K562 (cell line): Measurements from ENCODE around the gene COL24A1. TPM values are rescaled to one million over a fixed set of nuclear protein-coding genes. Genes with fewer than 3 reads are reported as not detected.

ENCODE experiments used
- BHLHE40 ChIP-seq: IDR thresholded peaks from 2 replicates; pipeline ENCODE4 v1.6.1; 2011; ENCODE audit warnings: low read length, improper control_type of control experiment
- CBX3 ChIP-seq, 2 experiments: IDR thresholded peaks; 1 replicate in 1 of 2; 2 replicates in 1 of 2; pipeline ENCODE4 v1.6.1; 2012; ENCODE audit warnings: inconsistent platforms in 2 of 2, low read length in 2 of 2, borderline replicate concordance in 1 of 2, control low read depth in 1 of 2
- CBX5 ChIP-seq: IDR thresholded peaks from 2 replicates; pipeline ENCODE4 v1.6.1; 2014; ENCODE audit warnings: low read depth, borderline replicate concordance
- FOXK2 ChIP-seq, 2 experiments: fragments of 450-650 bp; IDR thresholded peaks in 1 of 2; conservative IDR thresholded peaks in 1 of 2; 2 replicates each; pipeline ENCODE4 v1.6.1; 2016; ENCODE audit warnings: low read depth in 2 of 2, mild to moderate bottlenecking in 1 of 2
- HCFC1 ChIP-seq: IDR thresholded peaks from 2 replicates; pipeline ENCODE4 v1.6.1; 2012; ENCODE audit warnings: low read depth, low read length, improper control_type of control experiment
- ILK ChIP-seq: fragments of 450-650 bp; IDR thresholded peaks from 2 replicates; pipeline ENCODE4 v1.6.1; 2016; ENCODE audit warnings: missing genetic modification characterization, low read depth, mild to moderate bottlenecking, missing compliant biosample characterization, moderate library complexity, borderline replicate concordance
- LCOR ChIP-seq: sonication (generic); formaldehyde crosslinking; IDR thresholded peaks from 2 replicates; pipeline ENCODE4 v1.8.0; 2022; ENCODE audit warnings: mild to moderate bottlenecking, missing genetic modification reagents
- MAFF ChIP-seq: IDR thresholded peaks from 2 replicates; pipeline ENCODE4 v1.6.1; 2012; ENCODE audit warnings: low read length, improper control_type of control experiment
- MTA3 ChIP-seq: fragments of 450-650 bp; formaldehyde crosslinking; IDR thresholded peaks from 2 replicates; pipeline ENCODE4 v1.6.1; 2017; ENCODE audit warnings: mild to moderate bottlenecking, borderline replicate concordance
- NBN ChIP-seq: fragments of 450-650 bp; IDR thresholded peaks from 2 replicates; pipeline ENCODE4 v1.6.1; 2016; ENCODE audit warnings: low read depth, mild to moderate bottlenecking
- NFIC ChIP-seq: fragments of 450-650 bp; IDR thresholded peaks from 2 replicates; pipeline ENCODE4 v1.6.1; 2017; ENCODE audit warnings: mild to moderate bottlenecking, inconsistent platforms
- SMC3 ChIP-seq: conservative IDR thresholded peaks from 2 replicates; pipeline ENCODE4 v1.6.1; 2011; ENCODE audit warnings: low read depth, low read length, improper control_type of control experiment; ENCODE audit not compliant: insufficient read depth
- SUPT5H ChIP-seq: fragments of 450-650 bp; IDR thresholded peaks from 2 replicates; pipeline ENCODE4 v1.6.1; 2016
- TBP ChIP-seq: optimal IDR thresholded peaks from 2 replicates; pipeline ENCODE3; 2011; ENCODE audit warnings: low read depth, low read length, improper control_type of control experiment
- ZNF436 ChIP-seq: fragments of 250-450, 450-650 bp; sonication (Bioruptor Pico); formaldehyde crosslinking; IDR thresholded peaks from 2 replicates; pipeline ENCODE4 v1.7.0; 2020; ENCODE audit warnings: mild to moderate bottlenecking
- ZNF584 ChIP-seq: fragments of 200-800 bp; sonication (Bioruptor generic); IDR thresholded peaks from 2 replicates; pipeline ENCODE4 v1.6.1; 2016; ENCODE audit warnings: low read depth, mild to moderate bottlenecking, missing genetic modification characterization, missing compliant biosample characterization
- polyA plus RNA-seq, 8 experiments: library from polyadenylated mRNA; depleted of rRNA in 4 of 8; stranded (reverse) in 5 of 8; unstranded in 3 of 8; fragments of >200 nt; fragmentation: Nextera tagmentation in 2 of 8; fragmentation: Illumina TruSeq in 1 of 8; extraction: Ambion mirVana in 2 of 8; extraction: Trizol in 1 of 8; gene quantifications; 2 replicates each; pipeline versions ENCODE4 v1.2.1 to v1.2.3, GENCODE V29; 2011 to 2014; ENCODE audit warnings: inconsistent platforms in 1 of 8, missing spikeins in 1 of 8
- total RNA-seq, 7 experiments: library from RNA; depleted of rRNA in 6 of 7; stranded (reverse); fragments of >200 nt in 6 of 7; fragmentation: Illumina TruSeq in 2 of 7; extraction: Trizol in 2 of 7; gene quantifications; 2 replicates each; pipeline versions ENCODE4 v1.2.1 to v1.2.3, GENCODE V29; 2011 to 2021; ENCODE audit warnings: low replicate concordance in 1 of 7
- TF ChIP-seq, protein P1 (sequence below), 3 experiments: IDR thresholded peaks in 2 of 3; conservative IDR thresholded peaks in 1 of 3; 2 replicates each; pipeline ENCODE4 v1.5.1; 2011 to 2012; ENCODE audit warnings: low read length in 3 of 3, mild to moderate bottlenecking in 3 of 3, control low read depth in 2 of 3, improper control_type of control experiment in 1 of 3, inconsistent platforms in 1 of 3, low read depth in 1 of 3, mixed read lengths in 1 of 3, moderate library complexity in 1 of 3; ENCODE audit not compliant: insufficient read depth in 2 of 3
- TF ChIP-seq, protein P2 (sequence below): fragments of 450-650 bp; IDR thresholded peaks from 2 replicates; pipeline ENCODE4 v1.7.1; 2018; ENCODE audit warnings: mild to moderate bottlenecking, low read depth; ENCODE audit not compliant: partially characterized antibody
- TF ChIP-seq, protein P3 (sequence below): fragments of 450-650 bp; IDR thresholded peaks from 2 replicates; pipeline ENCODE4 v1.6.1; 2016; ENCODE audit warnings: mild to moderate bottlenecking

The COL24A1 gene
- total and polyA plus RNA-seq, 9 of the 15 experiments (the other 6 are each of a cell fraction or from before 2014, with no cell fraction given), result 0.01 to 0.06 (median 0.03) TPM; not detected in 2

DNA sequence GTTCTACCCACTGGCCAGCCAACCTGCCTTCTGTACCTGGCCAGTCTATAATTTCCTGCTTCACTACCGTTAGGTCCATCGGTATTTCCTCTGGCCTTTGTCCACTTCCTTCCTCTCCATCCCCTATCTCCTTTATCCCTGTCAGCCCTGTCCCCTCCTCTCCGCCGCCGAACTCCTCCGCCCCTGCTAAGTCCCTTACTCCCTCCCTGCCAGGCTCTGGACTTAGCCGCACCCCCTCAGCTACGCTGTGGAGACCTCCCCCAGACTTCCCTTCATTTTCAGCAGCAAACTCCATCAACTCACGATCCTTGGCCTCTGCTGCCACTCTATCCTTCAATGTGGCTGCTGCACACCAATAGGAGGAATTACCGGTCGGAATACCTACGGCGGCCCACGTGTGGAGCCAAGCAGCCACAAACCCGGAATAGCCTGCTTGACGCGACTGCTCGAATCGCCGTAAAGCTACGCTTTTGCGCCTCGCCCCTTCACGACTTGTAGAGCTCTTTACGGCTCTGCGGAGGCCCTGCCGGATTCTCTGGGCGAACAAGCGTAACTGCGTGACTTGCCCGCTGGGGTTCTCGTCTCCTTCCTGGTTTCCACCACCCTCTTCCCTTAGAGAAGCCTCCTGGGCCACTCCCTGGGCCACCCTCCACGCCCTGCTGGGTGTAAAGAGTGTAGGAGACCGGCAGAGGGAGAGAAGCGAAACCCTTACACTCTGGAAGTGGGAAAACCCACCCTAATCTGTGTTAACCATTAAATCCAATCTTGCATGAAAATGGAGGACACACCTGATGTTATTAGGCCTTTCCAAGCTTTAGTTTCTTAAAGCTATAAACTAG, 448.4 kb downstream of the COL24A1 start, which contains the start of gene ZNHIT6 (continued):
- TF ChIP-seq BHLHE40, result 0 out of 2 replicates have a peak, but pooled peaks have one; percentile 13
- 0 out of 2 replicates have a peak, but pooled peaks have one; percentile 23 for TF ChIP-seq SMC3
- TF ChIP-seq NFIC, result peak; percentile 27
- TF ChIP-seq ZNF584 (CRISPR knock-in tag), result no peak
- peak; percentile 91 for TF ChIP-seq SUPT5H
- peak; percentile 58 for TF ChIP-seq HCFC1
- TF ChIP-seq NBN, result peak; percentile 43; the same call in 1 of the 2 replicates
- TF ChIP-seq FOXK2 (conservative IDR thresholded peaks at IDR 0.05 in 1 of 2, IDR thresholded peaks at IDR 0.05 in 1 of 2; ENCODE audit: low read depth in 2 of 2), result peak in 1 of 2 experiments; percentile 63; a peak in 2 of 4 replicates
- TF ChIP-seq MAFF, result no peak
- peak in 1 of 2 experiments; percentile 37; a peak in 1 of 3 replicates for TF ChIP-seq CBX3 (IDR thresholded peaks at IDR 0.05; ENCODE audit: borderline replicate concordance in 1 of 2, low read length in 2 of 2)
- TF ChIP-seq, protein P1, sequence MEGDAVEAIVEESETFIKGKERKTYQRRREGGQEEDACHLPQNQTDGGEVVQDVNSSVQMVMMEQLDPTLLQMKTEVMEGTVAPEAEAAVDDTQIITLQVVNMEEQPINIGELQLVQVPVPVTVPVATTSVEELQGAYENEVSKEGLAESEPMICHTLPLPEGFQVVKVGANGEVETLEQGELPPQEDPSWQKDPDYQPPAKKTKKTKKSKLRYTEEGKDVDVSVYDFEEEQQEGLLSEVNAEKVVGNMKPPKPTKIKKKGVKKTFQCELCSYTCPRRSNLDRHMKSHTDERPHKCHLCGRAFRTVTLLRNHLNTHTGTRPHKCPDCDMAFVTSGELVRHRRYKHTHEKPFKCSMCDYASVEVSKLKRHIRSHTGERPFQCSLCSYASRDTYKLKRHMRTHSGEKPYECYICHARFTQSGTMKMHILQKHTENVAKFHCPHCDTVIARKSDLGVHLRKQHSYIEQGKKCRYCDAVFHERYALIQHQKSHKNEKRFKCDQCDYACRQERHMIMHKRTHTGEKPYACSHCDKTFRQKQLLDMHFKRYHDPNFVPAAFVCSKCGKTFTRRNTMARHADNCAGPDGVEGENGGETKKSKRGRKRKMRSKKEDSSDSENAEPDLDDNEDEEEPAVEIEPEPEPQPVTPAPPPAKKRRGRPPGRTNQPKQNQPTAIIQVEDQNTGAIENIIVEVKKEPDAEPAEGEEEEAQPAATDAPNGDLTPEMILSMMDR (IDR thresholded peaks at IDR 0.05 in 2 of 3, conservative IDR thresholded peaks at IDR 0.05 in 1 of 3; ENCODE audit: insufficient read depth in 2 of 3, low read depth in 1 of 3, low read length in 3 of 3), result peak; percentile 46 to 70 (median 63)
- no peak for TF ChIP-seq ILK (tag)
- TF ChIP-seq, protein P2, sequence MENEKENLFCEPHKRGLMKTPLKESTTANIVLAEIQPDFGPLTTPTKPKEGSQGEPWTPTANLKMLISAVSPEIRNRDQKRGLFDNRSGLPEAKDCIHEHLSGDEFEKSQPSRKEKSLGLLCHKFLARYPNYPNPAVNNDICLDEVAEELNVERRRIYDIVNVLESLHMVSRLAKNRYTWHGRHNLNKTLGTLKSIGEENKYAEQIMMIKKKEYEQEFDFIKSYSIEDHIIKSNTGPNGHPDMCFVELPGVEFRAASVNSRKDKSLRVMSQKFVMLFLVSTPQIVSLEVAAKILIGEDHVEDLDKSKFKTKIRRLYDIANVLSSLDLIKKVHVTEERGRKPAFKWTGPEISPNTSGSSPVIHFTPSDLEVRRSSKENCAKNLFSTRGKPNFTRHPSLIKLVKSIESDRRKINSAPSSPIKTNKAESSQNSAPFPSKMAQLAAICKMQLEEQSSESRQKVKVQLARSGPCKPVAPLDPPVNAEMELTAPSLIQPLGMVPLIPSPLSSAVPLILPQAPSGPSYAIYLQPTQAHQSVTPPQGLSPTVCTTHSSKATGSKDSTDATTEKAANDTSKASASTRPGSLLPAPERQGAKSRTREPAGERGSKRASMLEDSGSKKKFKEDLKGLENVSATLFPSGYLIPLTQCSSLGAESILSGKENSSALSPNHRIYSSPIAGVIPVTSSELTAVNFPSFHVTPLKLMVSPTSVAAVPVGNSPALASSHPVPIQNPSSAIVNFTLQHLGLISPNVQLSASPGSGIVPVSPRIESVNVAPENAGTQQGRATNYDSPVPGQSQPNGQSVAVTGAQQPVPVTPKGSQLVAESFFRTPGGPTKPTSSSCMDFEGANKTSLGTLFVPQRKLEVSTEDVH, result peak; percentile 90
- TF ChIP-seq ZNF436 (CRISPR knock-in tag), result no peak
- peak; percentile 74; the same call in 1 of the 2 replicates for TF ChIP-seq LCOR
- TF ChIP-seq, protein P3, sequence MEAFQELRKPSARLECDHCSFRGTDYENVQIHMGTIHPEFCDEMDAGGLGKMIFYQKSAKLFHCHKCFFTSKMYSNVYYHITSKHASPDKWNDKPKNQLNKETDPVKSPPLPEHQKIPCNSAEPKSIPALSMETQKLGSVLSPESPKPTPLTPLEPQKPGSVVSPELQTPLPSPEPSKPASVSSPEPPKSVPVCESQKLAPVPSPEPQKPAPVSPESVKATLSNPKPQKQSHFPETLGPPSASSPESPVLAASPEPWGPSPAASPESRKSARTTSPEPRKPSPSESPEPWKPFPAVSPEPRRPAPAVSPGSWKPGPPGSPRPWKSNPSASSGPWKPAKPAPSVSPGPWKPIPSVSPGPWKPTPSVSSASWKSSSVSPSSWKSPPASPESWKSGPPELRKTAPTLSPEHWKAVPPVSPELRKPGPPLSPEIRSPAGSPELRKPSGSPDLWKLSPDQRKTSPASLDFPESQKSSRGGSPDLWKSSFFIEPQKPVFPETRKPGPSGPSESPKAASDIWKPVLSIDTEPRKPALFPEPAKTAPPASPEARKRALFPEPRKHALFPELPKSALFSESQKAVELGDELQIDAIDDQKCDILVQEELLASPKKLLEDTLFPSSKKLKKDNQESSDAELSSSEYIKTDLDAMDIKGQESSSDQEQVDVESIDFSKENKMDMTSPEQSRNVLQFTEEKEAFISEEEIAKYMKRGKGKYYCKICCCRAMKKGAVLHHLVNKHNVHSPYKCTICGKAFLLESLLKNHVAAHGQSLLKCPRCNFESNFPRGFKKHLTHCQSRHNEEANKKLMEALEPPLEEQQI, result peak; percentile 47; the same call in 1 of the 2 replicates
- TF ChIP-seq CBX5, result no peak
- peak; percentile 65; the same call in 1 of the 2 replicates for TF ChIP-seq MTA3
- peak; percentile 40 for TF ChIP-seq TBP
